NT2/D1 (cell line): Measurements from ENCODE around the gene LIMD2.

ENCODE experiments used
- DNase-seq: peaks from one replicate; pipeline ENCODE4 v3.0.0-alpha.2; 2011; ENCODE audit warnings: low read depth, low spot score
- H3K27me3 ChIP-seq: 2 replicates; pipeline ENCODE4 v1.6.0; 2011; ENCODE audit warnings: mild to moderate bottlenecking; ENCODE audit not compliant: insufficient read length, insufficient read depth
- H3K36me3 ChIP-seq: 2 replicates; pipeline ENCODE4 v1.6.1; 2011; ENCODE audit warnings: mild to moderate bottlenecking, low read length, mixed read lengths; ENCODE audit not compliant: insufficient read depth, insufficient read length
- H3K4me1 ChIP-seq: 2 replicates; pipeline ENCODE4 v1.5.1; 2011; ENCODE audit not compliant: insufficient read depth, insufficient read length
- H3K4me3 ChIP-seq: 2 replicates; pipeline ENCODE4 v1.5.1; 2011; ENCODE audit warnings: low read depth; ENCODE audit not compliant: insufficient read length
- H3K9ac ChIP-seq: 2 replicates; pipeline ENCODE4 v1.6.0; 2011; ENCODE audit warnings: low read depth; ENCODE audit not compliant: insufficient read length
- H3K9me3 ChIP-seq: 2 replicates; pipeline ENCODE4 v1.5.1; 2011; ENCODE audit warnings: mild to moderate bottlenecking, low read length; ENCODE audit not compliant: insufficient read depth
- SUZ12 ChIP-seq: IDR thresholded peaks from 2 replicates; pipeline ENCODE4 v1.6.1; 2011; ENCODE audit not compliant: insufficient read length, insufficient read depth; ENCODE audit errors: extremely low read depth
- YY1 ChIP-seq: IDR thresholded peaks from 2 replicates; pipeline ENCODE4 v1.6.1; 2011; ENCODE audit not compliant: insufficient read length, insufficient read depth
- ZNF274 ChIP-seq: IDR thresholded peaks from 2 replicates; pipeline ENCODE4 v1.6.1; 2011; ENCODE audit warnings: mild to moderate bottlenecking, low read depth, low read length

Gene LIMD2

DNA sequence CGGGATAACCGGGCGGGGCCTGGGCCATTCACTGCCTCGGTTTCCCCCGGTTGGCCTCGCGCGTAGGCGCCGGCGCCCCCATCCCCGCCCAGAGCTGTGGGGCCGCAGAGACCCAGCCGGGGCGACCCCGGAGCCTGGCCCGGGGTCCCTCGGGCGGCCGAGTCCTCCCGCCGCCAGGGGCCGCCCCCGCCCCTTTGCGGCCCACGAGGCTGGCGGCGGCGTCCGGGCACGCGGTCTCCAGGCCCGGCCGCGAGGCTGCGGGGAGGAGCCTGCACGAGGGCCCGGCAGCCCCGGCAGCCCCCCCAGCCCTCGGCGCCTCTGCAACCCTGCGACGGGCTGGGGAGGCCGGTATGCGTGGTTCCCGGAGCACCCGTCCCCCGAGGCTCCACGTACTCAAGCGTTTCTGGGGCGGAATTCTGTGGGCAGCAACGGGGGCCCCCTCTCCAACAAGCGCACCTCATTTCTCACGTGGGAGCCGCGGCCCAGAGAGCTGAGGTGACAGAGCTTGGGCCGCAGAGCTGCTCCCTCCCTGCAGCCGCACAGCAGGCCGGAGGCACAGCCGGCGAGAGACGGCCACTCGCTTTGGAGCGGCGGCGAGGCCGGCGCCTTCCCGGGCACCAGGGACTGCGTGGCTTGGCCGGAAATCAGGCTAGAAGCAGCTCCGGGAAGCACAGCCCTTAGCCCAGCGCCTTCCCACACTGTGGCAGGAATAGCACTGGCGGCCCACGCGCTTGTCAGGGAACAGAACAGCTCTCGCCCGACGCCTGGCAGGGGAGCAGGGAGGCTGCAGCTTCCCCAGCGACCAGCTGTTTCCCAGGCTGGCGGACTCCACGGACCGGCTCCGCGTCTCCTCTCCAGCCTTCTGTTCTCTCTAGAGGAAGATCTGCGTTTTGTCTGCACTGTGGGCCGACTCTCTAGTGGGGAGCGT is 867 bp upstream of the LIMD2 start:
- peak overlapping the region; percentile 64 for H3K4me3 ChIP-seq
- no peak for DNase-seq
- no peaks in the 10 kb centered on the region for H3K9me3 ChIP-seq
- H3K9ac ChIP-seq = peak overlapping the region; percentile 85
- no peaks in the 10 kb centered on the region for H3K27me3 ChIP-seq
- TF ChIP-seq SUZ12 = no peak
- TF ChIP-seq ZNF274 = no peak
- no peak for TF ChIP-seq YY1
- H3K36me3 ChIP-seq = peaks cover 63% of the 10 kb centered on the region
- peaks cover 35% of the 10 kb centered on the region for H3K4me1 ChIP-seq

DNA sequence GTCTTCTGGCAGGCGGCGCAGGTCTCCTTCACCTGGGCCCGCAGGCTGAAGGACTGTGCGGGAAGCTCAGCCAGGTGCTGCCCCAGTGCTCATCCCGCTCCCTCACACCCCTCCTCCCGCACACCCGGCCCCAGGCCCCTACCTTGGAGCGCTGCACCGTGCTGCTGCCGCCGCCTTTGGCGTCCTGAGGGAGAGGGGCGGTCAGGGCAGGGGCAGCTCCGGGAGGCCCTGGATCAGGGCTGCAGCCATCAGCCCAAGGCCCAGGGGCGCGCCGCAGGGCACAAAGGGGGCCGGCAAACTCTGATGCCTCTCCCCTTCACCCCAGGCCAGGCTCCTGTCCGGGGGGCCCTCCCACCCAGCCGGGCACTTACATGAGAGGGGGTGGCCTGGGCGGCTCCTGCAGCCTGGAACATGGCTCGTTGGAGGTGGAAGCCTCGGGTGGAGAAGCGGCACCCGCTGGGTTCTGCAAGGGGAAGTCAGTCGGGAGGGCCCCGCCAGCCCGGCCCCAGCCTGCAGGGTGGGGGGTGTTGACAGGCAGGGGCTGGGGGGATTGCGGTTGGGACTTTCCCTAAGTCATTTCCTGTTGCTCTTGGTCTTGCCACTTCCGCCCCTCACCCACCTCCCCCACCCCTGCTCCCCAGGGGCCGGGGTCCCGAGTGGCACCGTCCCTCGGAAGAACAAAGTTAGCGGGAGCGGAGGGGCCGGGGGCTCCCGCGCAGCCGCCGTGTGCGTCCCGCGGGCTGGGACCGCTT is 863 bp downstream of the LIMD2 start:
- Histone ChIP-seq H3K9ac (peak overlapping the region; percentile 84), H3K36me3 (peaks cover 61% of the 10 kb centered on the region), H3K4me1 (peaks cover 42% of the 10 kb centered on the region), H3K9me3 (no peaks in the 10 kb centered on the region), H3K27me3 (no peaks in the 10 kb centered on the region), H3K4me3 (peak overlapping the region; percentile 64)
- no peak for DNase-seq
- no peak for TF ChIP-seq SUZ12

DNA sequence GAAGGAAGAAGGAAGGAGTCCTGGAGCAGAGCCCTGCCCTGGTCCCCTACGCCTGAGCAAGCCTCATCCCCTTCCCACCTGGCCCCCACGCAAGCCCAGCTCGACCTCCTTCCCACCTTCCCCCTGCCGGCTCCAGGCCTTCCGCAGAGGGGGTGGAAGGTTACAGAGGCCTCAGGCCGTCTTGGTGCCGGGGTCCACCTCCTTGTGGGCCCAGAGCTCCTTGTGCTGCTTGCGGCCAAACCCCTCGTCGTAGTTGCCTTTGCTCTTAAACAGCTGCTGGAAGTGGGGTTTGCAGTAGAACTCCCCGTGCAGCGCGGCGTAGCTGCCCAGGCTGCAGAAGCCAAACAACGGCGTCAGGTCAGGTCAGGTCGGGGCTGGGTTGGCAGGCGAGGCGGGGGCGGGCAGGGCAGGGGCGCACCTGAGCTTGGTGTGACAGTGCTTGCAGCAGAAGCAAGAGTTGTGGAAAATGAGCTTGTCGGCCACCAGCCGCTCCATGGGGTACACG is 1.5 kb downstream of the LIMD2 start:
- no peak for DNase-seq
- TF ChIP-seq SUZ12 (no peak), ZNF274 (no peak), YY1 (no peak)
- H3K4me3 ChIP-seq = peak overlapping the region; percentile 64
- no peaks in the 10 kb centered on the region for H3K9me3 ChIP-seq
- H3K27me3 ChIP-seq = no peaks in the 10 kb centered on the region
- H3K36me3 ChIP-seq = peaks cover 61% of the 10 kb centered on the region
- H3K4me1 ChIP-seq = peaks cover 38% of the 10 kb centered on the region
- peak overlapping the region; percentile 84 for H3K9ac ChIP-seq

DNA sequence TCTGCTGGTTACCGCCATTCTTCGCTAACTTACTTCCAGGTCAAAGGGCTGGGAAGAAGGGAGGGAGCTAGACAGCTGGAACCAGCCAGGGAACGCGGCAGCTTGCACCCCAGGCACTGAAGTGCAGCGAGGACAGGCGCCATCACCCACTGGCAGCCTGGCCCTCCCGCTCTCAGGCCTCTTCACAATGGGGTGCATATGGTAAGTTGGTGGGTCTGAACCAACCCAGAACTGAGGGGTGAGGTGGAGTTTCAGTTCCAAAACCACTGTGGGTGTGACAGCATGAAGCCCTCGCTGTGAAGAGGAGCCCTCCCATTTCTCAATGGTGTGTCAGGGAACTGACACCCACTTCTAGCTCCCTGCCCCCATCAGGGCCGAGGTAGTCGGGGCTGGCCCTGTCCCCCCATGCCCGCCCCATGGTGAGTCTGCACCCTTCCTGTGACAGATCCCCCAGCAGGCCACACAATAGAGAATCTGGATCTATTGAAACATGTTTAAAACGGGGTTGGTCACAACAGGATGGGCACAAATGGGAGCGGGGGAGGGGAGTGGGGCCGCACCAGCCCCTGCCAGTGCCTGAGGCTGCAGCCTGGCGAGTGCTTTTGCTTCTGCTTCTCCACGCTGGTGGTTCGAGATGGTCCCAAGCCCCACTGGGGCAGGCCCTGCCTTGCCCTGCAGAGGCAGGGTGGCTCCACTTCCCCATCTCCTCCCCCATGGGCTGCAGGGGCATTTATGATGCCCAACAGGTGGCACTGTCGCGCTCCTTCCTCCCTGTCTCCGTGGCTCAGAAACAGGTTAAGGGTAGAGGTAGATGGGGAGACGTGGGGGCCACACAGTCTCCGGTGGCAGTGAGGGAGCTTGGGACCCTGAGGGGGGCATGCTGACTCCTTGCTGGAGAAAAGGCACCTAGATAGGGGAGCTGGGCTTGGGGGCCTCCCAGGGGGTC is 2.3 kb downstream of the LIMD2 start:
- Histone ChIP-seq H3K9me3 (no peaks in the 10 kb centered on the region), H3K36me3 (peaks cover 61% of the 10 kb centered on the region), H3K9ac (peak overlapping the region; percentile 84), H3K4me3 (peak overlapping the region; percentile 64), H3K4me1 (peaks cover 38% of the 10 kb centered on the region), H3K27me3 (no peaks in the 10 kb centered on the region)
- DNase-seq = no peak
- TF ChIP-seq SUZ12 (no peak), YY1 (no peak), ZNF274 (no peak)

DNA sequence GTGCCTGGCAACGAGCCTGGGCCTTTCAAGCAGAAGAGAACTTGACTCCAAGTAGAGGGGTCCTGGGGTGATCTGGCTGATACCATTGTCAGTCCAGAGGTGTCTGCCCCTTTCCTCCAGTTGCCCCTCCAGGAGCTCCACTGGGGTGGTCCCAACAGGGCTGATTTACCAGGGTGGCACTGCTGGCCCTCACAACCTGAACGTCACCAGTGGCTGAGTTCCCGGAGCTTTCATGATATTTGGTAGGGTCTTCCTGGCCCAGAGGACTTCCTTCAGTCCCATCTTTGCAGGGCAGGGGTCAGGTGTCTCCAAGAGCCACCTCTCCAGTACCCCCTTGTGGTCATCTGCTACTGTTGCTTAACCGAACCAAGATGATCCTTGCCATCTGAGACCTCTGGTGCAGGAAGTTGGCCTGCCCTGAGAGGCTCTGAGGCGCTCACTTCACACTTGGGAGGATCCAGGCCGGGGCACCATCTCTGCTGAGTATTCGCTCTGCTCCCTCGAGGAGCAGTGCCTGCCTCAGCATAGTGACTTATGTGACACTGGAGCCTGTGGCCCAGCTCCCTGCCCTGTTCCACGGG is 3.5 kb downstream of the LIMD2 start:
- Histone ChIP-seq H3K9me3 (no peaks in the 10 kb centered on the region), H3K36me3 (peaks cover 65% of the 10 kb centered on the region), H3K4me3 (no peak overlapping the region), H3K4me1 (peaks cover 33% of the 10 kb centered on the region), H3K9ac (peak overlapping the region; percentile 57), H3K27me3 (no peaks in the 10 kb centered on the region)
- no peak for DNase-seq
- TF ChIP-seq YY1 (no peak), SUZ12 (no peak), ZNF274 (no peak)

DNA sequence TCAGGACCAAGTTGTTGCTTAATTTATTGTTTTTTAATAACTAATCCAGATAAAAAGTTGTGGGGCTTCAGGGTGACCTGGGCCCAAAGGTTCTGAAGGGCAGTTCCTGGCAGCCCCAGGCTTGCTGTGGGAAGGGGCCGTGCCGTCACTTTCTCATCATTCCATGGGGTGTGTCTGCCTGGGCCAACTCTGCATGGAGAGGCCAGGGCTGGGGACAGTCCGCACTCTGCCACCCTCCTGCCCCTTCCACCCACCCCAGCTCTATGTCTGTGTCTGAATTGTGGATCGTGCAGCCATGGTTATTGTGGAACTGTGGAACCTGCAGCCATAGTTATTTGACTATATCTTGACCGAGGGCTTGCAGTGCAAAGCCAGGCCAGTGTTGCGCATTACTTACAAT is 4.0 kb downstream of the LIMD2 start:
- no peak for DNase-seq
- no peaks in the 10 kb centered on the region for H3K9me3 ChIP-seq
- H3K4me3 ChIP-seq = no peak overlapping the region
- H3K9ac ChIP-seq = no peak overlapping the region
- H3K27me3 ChIP-seq = no peaks in the 10 kb centered on the region
- peaks cover 71% of the 10 kb centered on the region for H3K36me3 ChIP-seq
- peaks cover 29% of the 10 kb centered on the region for H3K4me1 ChIP-seq
- TF ChIP-seq SUZ12 (no peak), ZNF274 (no peak), YY1 (no peak)
